Esophagus squamous epithelium (tissue), 5 donors: ENCODE measurements around the gene PCP4. TPM values are rescaled to one million over a fixed set of nuclear protein-coding genes. Genes with fewer than 3 reads are reported as not detected.

Experiments
- DNase-seq: peaks from one replicate; lab custom pipeline; 2025; lab: John Stamatoyannopoulos, UW
- H3K27ac ChIP-seq, 4 donors: fragments of 200-600 bp; sonication (generic); one replicate each; pipeline ENCODE4 v1.5.1; 2016 to 2019; ENCODE audit warnings: mild to moderate bottlenecking in 1 of 4
- H3K27me3 ChIP-seq, 4 donors: fragments of 200-600 bp; sonication (generic); 1 replicate in 3 of 4; 2 replicates in 1 of 4; pipeline versions ENCODE4 v1.5.1 to v1.6.0; 2017 to 2021; ENCODE audit warnings: antibody characterized with exemption in 1 of 4
- H3K36me3 ChIP-seq, 3 donors: fragments of 200-600 bp; sonication (generic); one replicate each; pipeline ENCODE4 v1.5.1; 2016 to 2019
- H3K4me1 ChIP-seq, 3 donors: fragments of 200-600 bp; sonication (generic); one replicate each; pipeline ENCODE4 v1.5.1; 2017 to 2019
- H3K4me3 ChIP-seq, 4 donors: fragments of 200-600 bp; sonication (generic); 1 replicate in 3 of 4; 2 replicates in 1 of 4; pipeline ENCODE4 v1.5.1; 2016 to 2019; ENCODE audit warnings: mild to moderate bottlenecking in 2 of 4, moderate library complexity in 1 of 4
- H3K9me3 ChIP-seq, 3 donors: fragments of 200-600 bp; sonication (generic); one replicate each; pipeline ENCODE4 v1.5.1; 2016 to 2019
- CTCF ChIP-seq, 6 experiments: fragments of 450-650 bp in 4 of 6; fragments of 200-600 bp in 2 of 6; sonication (generic) in 2 of 6; IDR thresholded peaks; one replicate each; pipeline ENCODE4 v1.5.1; 2016 to 2019; ENCODE audit warnings: antibody characterized with exemption in 6 of 6, mild to moderate bottlenecking in 4 of 6, moderate library complexity in 4 of 6
- POLR2A ChIP-seq, 4 donors: fragments of 450-650 bp; IDR thresholded peaks; one replicate each; pipeline ENCODE4 v1.6.1; 2017; ENCODE audit warnings: antibody characterized with exemption in 4 of 4, mild to moderate bottlenecking in 4 of 4, moderate library complexity in 3 of 4
- WGBS, 2 donors: methylation state at CpG; one replicate each; pipeline ENCODE4 v1.1.5; 2018; 5-methylcytosine and 5-hydroxymethylcytosine counted together
- intact Hi-C: fragments of 100-400 bp; cut with DNase I; formaldehyde crosslinking; loops from one replicate; pipeline ENCODE4 v1.15.0; 2022
- total RNA-seq, 4 donors: library from RNA; depleted of rRNA; stranded (reverse); fragments of >200 nt; gene quantifications; one replicate each; pipeline ENCODE4 v1.1.0, GENCODE V29; 2016
- donor health status: DM: yes; HTN: yes; CAD: no.

Gene PCP4
- total RNA-seq, 4 donors from 2014 or later = 0.83 to 82.4 (median 12.7) TPM

GRCh38 chr21:39845571-39846130, 21.6 kb upstream of the PCP4 start:
- intact Hi-C loops = no loop called here
- Histone ChIP-seq H3K36me3 (no peaks in the 10 kb centered on the region), H3K4me1 (no peaks in the 10 kb centered on the region), H3K9me3 (no peaks in the 10 kb centered on the region), H3K4me3 (no peak overlapping the region), H3K27me3 (no peaks in the 10 kb centered on the region), H3K27ac (no peak overlapping the region)
- no peak for DNase-seq
- TF ChIP-seq CTCF (IDR thresholded peaks at IDR 0.05) (no peak), POLR2A (IDR thresholded peaks at IDR 0.05) (no peak)
- WGBS, 2 donors = 29 to 38% methylated on average over 6 of the region's 6 CpGs

GRCh38 chr21:39847877-39848276, 19.4 kb upstream of the PCP4 start:
- WGBS, 2 donors = 71 to 100% methylated on average over 2 to 5 of the region's 6 CpGs
- H3K9me3 ChIP-seq = no peaks in the 10 kb centered on the region
- no peak overlapping the region for H3K27ac ChIP-seq
- H3K4me3 ChIP-seq = no peak overlapping the region
- DNase-seq = no peak
- intact Hi-C loops = no loop called here
- no peaks in the 10 kb centered on the region for H3K36me3 ChIP-seq
- H3K4me1 ChIP-seq = no peaks in the 10 kb centered on the region
- TF ChIP-seq POLR2A (IDR thresholded peaks at IDR 0.05) (no peak), CTCF (IDR thresholded peaks at IDR 0.05) (no peak)
- H3K27me3 ChIP-seq = no peaks in the 10 kb centered on the region

GRCh38 chr21:39849014-39849655, 18.1 kb upstream of the PCP4 start:
- DNase-seq = no peak
- Histone ChIP-seq H3K4me3 (no peak overlapping the region), H3K27ac (no peak overlapping the region), H3K4me1 (no peaks in the 10 kb centered on the region), H3K36me3 (no peaks in the 10 kb centered on the region), H3K27me3 (no peaks in the 10 kb centered on the region), H3K9me3 (no peaks in the 10 kb centered on the region)
- no peak for TF ChIP-seq CTCF (IDR thresholded peaks at IDR 0.05)
- no peak for TF ChIP-seq POLR2A (IDR thresholded peaks at IDR 0.05)
- intact Hi-C loops = no loop called here
- WGBS, 2 donors = 54 to 55% methylated on average over 10 of the region's 10 CpGs

- intact Hi-C loops = no loop called here
- no peaks in the 10 kb centered on the region for H3K27me3 ChIP-seq
- no peaks in the 10 kb centered on the region for H3K36me3 ChIP-seq
- H3K9me3 ChIP-seq = no peaks in the 10 kb centered on the region
- TF ChIP-seq CTCF (IDR thresholded peaks at IDR 0.05) (no peak), POLR2A (IDR thresholded peaks at IDR 0.05) (no peak)
- no peak overlapping the region for H3K27ac ChIP-seq
- H3K4me1 ChIP-seq = no peaks in the 10 kb centered on the region
- WGBS, 2 donors = 50 to 67% methylated on average over 1 of the region's 2 CpGs
- no peak for DNase-seq
- H3K4me3 ChIP-seq = no peak overlapping the region
Observed at GRCh38 chr21:39850333-39850732, 16.9 kb upstream of the PCP4 start.

GRCh38 chr21:39851002-39851618, 16.1 kb upstream of the PCP4 start:
- Histone ChIP-seq H3K9me3 (no peaks in the 10 kb centered on the region), H3K27ac (no peak overlapping the region), H3K36me3 (no peaks in the 10 kb centered on the region), H3K27me3 (no peaks in the 10 kb centered on the region), H3K4me3 (no peak overlapping the region), H3K4me1 (no peaks in the 10 kb centered on the region)
- TF ChIP-seq POLR2A (IDR thresholded peaks at IDR 0.05) (no peak), CTCF (IDR thresholded peaks at IDR 0.05) (no peak)
- DNase-seq = no peak
- intact Hi-C loops = no loop called here
- 84% methylated on average over 4 to 7 of the region's 7 CpGs for WGBS, 2 donors
